T follicular helper cell (primary cell): Measurements from ENCODE around the gene POLE3.
"Not testable (repeated sequence)": the region's sequence is repeated elsewhere in the genome, so short reads cannot be mapped to it uniquely, and the experiment has no call there.

Experiments used
- DNase-seq: peaks from one replicate; pipeline ENCODE4 v3.0.0-alpha.2; 2020; ENCODE audit warnings: low read depth

The POLE3 gene

GRCh38 chr9:113403646-113404045 lies 6.8 kb downstream of the POLE3 start:
- no peak for DNase-seq

- peak; percentile 99 for DNase-seq
These were observed 9.3 kb downstream of the POLE3 start, which contains the start of gene ALAD for GRCh38 chr9:113401027-113401792. TSS of gene ALAD (minus strand) at chr9:113401284. CDS start at chr9:113393559, 7,725 bp downstream.

- DNase-seq: no peak
These were observed 10.8 kb downstream of the POLE3 start for GRCh38 chr9:113399646-113400200.

GRCh38 chr9:113398796-113399195 lies 11.7 kb downstream of the POLE3 start:
- no peak for DNase-seq

- no peak for DNase-seq
These were observed 13.3 kb downstream of the POLE3 start for GRCh38 chr9:113397203-113397631.

GRCh38 chr9:113395000-113395861 lies 15.2 kb downstream of the POLE3 start:
- DNase-seq: no peak

- DNase-seq: no peak
These were observed 17.2 kb downstream of the POLE3 start for GRCh38 chr9:113393281-113393680.

GRCh38 chr9:113391917-113392316 lies 18.6 kb downstream of the POLE3 start:
- no peak for DNase-seq

- no peak for DNase-seq
These were observed 20.1 kb downstream of the POLE3 start for GRCh38 chr9:113390192-113390960.

GRCh38 chr9:113389451-113389850 lies 21.0 kb downstream of the POLE3 start:
- no peak for DNase-seq

- DNase-seq: no peak
These were observed 21.6 kb downstream of the POLE3 start for GRCh38 chr9:113388833-113389232.

- no peak for DNase-seq
These were observed 22.8 kb downstream of the POLE3 start for GRCh38 chr9:113387560-113388230.

GRCh38 chr9:113386571-113387393 lies 23.7 kb downstream of the POLE3 start:
- no peak for DNase-seq

- DNase-seq: no peak
These were observed 28.5 kb downstream of the POLE3 start for GRCh38 chr9:113381909-113382411.

- not testable (repeated sequence) for DNase-seq
These were observed 29.0 kb downstream of the POLE3 start for GRCh38 chr9:113381441-113381840.

- no peak for DNase-seq
These were observed 29.6 kb downstream of the POLE3 start for GRCh38 chr9:113380869-113381378.

- DNase-seq: not testable (repeated sequence)
These were observed 30.7 kb downstream of the POLE3 start for GRCh38 chr9:113379829-113380210.

- not testable (repeated sequence) for DNase-seq
These were observed 31.2 kb downstream of the POLE3 start for GRCh38 chr9:113379094-113379828.
